GM12878 (cell line): ENCODE data around the gene TGFBI. TPM values are rescaled to one million over a fixed set of nuclear protein-coding genes. Genes with fewer than 3 reads are reported as not detected.

Source experiments
- BCL3 ChIP-seq: IDR thresholded peaks from 2 replicates; pipeline ENCODE4 v1.6.1; 2011; ENCODE audit warnings: borderline replicate concordance, low read depth, mild to moderate bottlenecking, moderate library complexity, low read length; ENCODE audit not compliant: insufficient read depth, poor library complexity, severe bottlenecking
- CREM ChIP-seq: IDR thresholded peaks from 2 replicates; pipeline ENCODE4 v1.6.1; 2014; ENCODE audit warnings: antibody characterized with exemption, low read depth
- CTCF ChIP-seq, 3 experiments: IDR thresholded peaks in 2 of 3; conservative IDR thresholded peaks in 1 of 3; 2 replicates each; pipeline ENCODE4 v1.5.1; 2011; ENCODE audit warnings: low read depth in 3 of 3, low read length in 3 of 3, mild to moderate bottlenecking in 3 of 3, control low read depth in 2 of 3, moderate library complexity in 2 of 3, inconsistent platforms in 1 of 3, mixed read lengths in 1 of 3; ENCODE audit not compliant: control insufficient read depth in 2 of 3, insufficient read depth in 1 of 3; ENCODE audit errors: extremely low read depth in 1 of 3
- E2F4 ChIP-seq: IDR thresholded peaks from 2 replicates; pipeline ENCODE4 v1.6.1; 2012; ENCODE audit warnings: low read depth, low read length, improper control_type of control experiment
- HDGF ChIP-seq: fragments of 450-650 bp; IDR thresholded peaks from 2 replicates; pipeline ENCODE4 v1.6.1; 2016; ENCODE audit warnings: antibody characterized with exemption
- MAX ChIP-seq: IDR thresholded peaks from 2 replicates; pipeline ENCODE4 v1.6.1; 2012; ENCODE audit warnings: low read depth, low read length, improper control_type of control experiment
- MYB ChIP-seq: fragments of 150-350 bp; IDR thresholded peaks from 2 replicates; pipeline ENCODE4 v1.6.1; 2014; ENCODE audit warnings: mild to moderate bottlenecking, low read depth, low read length, borderline replicate concordance
- PAX5 ChIP-seq: IDR thresholded peaks from 2 replicates; pipeline ENCODE4 v1.6.1; 2011; ENCODE audit warnings: low read depth, low read length, borderline replicate concordance
- PAX8 ChIP-seq: fragments of 450-650 bp; IDR thresholded peaks from 2 replicates; pipeline ENCODE4 v1.6.1; 2017; ENCODE audit warnings: mild to moderate bottlenecking, moderate library complexity
- PML ChIP-seq: IDR thresholded peaks from 2 replicates; pipeline ENCODE4 v1.6.1; 2012; ENCODE audit warnings: low read length, inconsistent platforms
- SMARCA5 ChIP-seq: fragments of 450-650 bp; IDR thresholded peaks from 2 replicates; pipeline ENCODE4 v1.6.1; 2017; ENCODE audit warnings: mild to moderate bottlenecking
- SMC3 ChIP-seq: IDR thresholded peaks from 2 replicates; pipeline ENCODE4 v1.6.1; 2011; ENCODE audit warnings: low read length, improper control_type of control experiment, borderline replicate concordance
- STAT3 ChIP-seq: IDR thresholded peaks from 2 replicates; pipeline ENCODE4 v1.6.1; 2011; ENCODE audit warnings: low read depth, low read length, improper control_type of control experiment
- TCF7 ChIP-seq: IDR thresholded peaks from 2 replicates; pipeline ENCODE4 v1.6.1; 2014; ENCODE audit warnings: antibody characterized with exemption, borderline replicate concordance
- USF1 ChIP-seq: IDR thresholded peaks from 2 replicates; pipeline ENCODE4 v1.6.1; 2011; ENCODE audit warnings: borderline replicate concordance, low read depth, mild to moderate bottlenecking, moderate library complexity, mixed read lengths, low read length; ENCODE audit not compliant: insufficient read depth; ENCODE audit errors: extremely low read length
- USF2 ChIP-seq: IDR thresholded peaks from 2 replicates; pipeline ENCODE4 v1.6.1; 2011; ENCODE audit warnings: low read depth, low read length, improper control_type of control experiment, borderline replicate concordance
- WRNIP1 ChIP-seq: IDR thresholded peaks from 2 replicates; pipeline ENCODE4 v1.6.1; 2011; ENCODE audit warnings: low read depth, low read length, improper control_type of control experiment, borderline replicate concordance
- ZNF592 ChIP-seq: fragments of 450-650 bp; IDR thresholded peaks from 2 replicates; pipeline ENCODE4 v1.6.1; 2017; ENCODE audit warnings: mild to moderate bottlenecking, moderate library complexity
- polyA plus RNA-seq, 11 experiments: library from polyadenylated mRNA; depleted of rRNA in 4 of 11; unstranded in 6 of 11; stranded (reverse) in 5 of 11; fragments of >200 nt; fragmentation: Nextera tagmentation in 4 of 11; fragmentation: Illumina TruSeq in 1 of 11; extraction: Ambion mirVana in 4 of 11; extraction: Trizol in 1 of 11; gene quantifications; 1 replicate in 1 of 11; 2 replicates in 10 of 11; pipeline versions ENCODE4 v1.2.1 to v1.2.3, GENCODE V29; 2011 to 2016; ENCODE audit warnings: inconsistent platforms in 2 of 11, missing spikeins in 2 of 11, low read depth in 1 of 11
- total RNA-seq, 4 experiments: library from RNA; depleted of rRNA in 3 of 4; stranded (reverse); fragments of >200 nt in 3 of 4; fragmentation: Illumina TruSeq in 1 of 4; extraction: Trizol in 1 of 4; gene quantifications; 2 replicates each; pipeline versions ENCODE4 v1.2.1 to v1.2.3, GENCODE V29; 2013 to 2021

Gene TGFBI
- total and polyA plus RNA-seq, 10 of the 15 experiments (the other 5 are each of a cell fraction or from before 2014, with no cell fraction given): 0.12 to 1.8 (median 0.19) TPM

GRCh38 chr5:136080483-136081216, 51.9 kb downstream of the TGFBI start (continued):
- TF ChIP-seq E2F4: no peak
- no peak for TF ChIP-seq SMC3
- TF ChIP-seq MAX: no peak
- no peak for TF ChIP-seq HDGF
- no peak for TF ChIP-seq TCF7
- TF ChIP-seq MYB: no peak
- TF ChIP-seq CTCF (IDR thresholded peaks at IDR 0.05 in 2 of 3, conservative IDR thresholded peaks at IDR 0.05 in 1 of 3; ENCODE audit: control insufficient read depth in 2 of 3, extremely low read depth in 1 of 3, insufficient read depth in 1 of 3, low read depth in 3 of 3, low read length in 3 of 3): no peak
- no peak for TF ChIP-seq USF1
- TF ChIP-seq ZNF592: no peak
- no peak for TF ChIP-seq STAT3
- peak; percentile 82 for TF ChIP-seq CREM
- no peak for TF ChIP-seq PAX5
- no peak for TF ChIP-seq SMARCA5
- no peak for TF ChIP-seq PML
- TF ChIP-seq BCL3: no peak
- TF ChIP-seq WRNIP1: no peak
- TF ChIP-seq USF2: no peak
- no peak for TF ChIP-seq PAX8
